GM19023 (cell line): Measurements from ENCODE around the gene TMEM41A.

Source experiments
- ATAC-seq: cut with Tn5 transposase; IDR thresholded peaks from one replicate; pipeline ENCODE4 v1.9.1; 2021; ENCODE audit warnings: mild to moderate bottlenecking, moderate library complexity; ENCODE audit not compliant: unreplicated experiment

The TMEM41A gene

DNA sequence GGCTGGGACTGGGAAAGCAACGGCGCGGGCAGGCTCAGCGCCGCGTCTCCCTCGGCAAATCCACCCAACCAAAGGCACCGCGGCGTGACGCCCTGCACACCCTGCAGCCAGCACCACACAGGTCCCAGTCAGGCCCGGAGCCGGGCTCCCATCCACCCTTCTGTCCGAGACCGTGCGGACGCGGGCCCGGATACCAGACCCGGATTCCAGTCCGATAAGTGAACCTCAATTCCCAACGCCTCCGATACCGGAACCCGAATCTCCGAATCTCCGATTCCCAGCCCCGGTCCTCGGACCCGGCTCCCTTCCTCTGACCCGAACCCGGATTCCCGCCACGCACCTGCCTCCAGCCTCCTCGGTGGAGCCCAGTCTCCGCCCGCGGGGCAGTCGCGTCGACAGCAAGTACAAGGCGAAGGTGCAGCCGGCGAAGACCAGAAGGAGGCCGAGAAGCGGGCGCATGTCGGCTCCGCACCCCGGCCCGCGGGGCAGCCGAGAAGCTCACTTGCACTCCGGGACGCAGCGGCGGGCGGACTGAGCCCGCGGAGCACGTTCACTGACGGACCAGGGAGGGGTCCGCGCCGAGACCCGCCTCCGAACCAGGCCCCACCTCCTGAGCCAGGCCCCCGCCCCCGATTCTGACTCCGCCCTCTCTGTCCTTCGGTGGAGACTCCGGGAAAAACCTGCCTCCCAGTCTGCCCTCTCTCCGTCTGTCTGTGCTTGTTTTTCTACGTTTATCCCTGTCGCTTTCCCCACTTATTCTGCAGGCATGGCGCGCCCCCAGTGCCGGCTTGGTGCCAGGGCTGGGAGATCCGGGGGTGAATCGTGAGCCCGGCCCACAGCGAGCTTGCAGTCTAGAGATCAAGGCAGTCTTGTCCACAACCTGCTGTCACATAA is at the start of gene TMEM41A:
TSS of gene TMEM41A (minus strand) at position 533 of the 894 bp plus-strand sequence. CDS start at position 459, 74 bp downstream.
- ATAC-seq: peak; percentile 98

DNA sequence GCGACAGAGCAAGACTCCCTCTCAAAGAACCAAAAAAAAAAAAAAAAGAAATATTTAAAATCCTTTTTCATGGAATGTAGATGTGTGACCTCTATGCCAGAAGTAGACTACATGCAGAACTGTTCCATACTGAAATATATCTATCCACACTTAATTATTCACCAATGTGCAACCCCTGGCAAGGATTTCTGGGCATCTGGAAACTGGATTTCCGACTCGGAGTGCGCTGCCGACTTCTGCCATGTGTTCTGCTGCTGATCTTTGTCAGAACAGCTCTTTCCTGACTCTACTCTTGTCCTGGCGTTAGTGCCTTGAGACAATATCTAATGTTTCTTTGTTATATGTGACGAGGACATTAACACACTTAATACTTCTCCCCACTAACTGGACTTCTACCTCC is 41.9 kb upstream of the TMEM41A start:
- ATAC-seq: no peak

DNA sequence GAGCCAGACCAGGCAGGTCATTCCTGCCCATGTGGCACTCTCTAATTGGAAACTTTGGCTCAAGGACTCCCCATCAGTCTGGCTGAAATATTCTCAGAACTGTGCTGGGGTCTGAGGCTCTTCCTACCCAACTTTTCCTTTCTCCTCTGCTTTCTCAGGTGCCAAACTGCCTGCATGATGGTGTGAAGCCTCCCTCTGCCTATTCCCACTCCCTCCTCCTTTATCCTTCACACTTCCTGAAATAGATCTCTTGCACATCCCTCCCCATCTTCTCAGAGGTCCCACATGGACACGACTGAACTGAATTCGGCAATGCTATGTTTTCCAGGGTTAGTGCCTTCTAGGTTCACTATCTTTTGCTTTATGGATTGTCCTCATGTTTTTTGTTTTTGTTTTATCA is 41.1 kb upstream of the TMEM41A start:
- no peak for ATAC-seq

DNA sequence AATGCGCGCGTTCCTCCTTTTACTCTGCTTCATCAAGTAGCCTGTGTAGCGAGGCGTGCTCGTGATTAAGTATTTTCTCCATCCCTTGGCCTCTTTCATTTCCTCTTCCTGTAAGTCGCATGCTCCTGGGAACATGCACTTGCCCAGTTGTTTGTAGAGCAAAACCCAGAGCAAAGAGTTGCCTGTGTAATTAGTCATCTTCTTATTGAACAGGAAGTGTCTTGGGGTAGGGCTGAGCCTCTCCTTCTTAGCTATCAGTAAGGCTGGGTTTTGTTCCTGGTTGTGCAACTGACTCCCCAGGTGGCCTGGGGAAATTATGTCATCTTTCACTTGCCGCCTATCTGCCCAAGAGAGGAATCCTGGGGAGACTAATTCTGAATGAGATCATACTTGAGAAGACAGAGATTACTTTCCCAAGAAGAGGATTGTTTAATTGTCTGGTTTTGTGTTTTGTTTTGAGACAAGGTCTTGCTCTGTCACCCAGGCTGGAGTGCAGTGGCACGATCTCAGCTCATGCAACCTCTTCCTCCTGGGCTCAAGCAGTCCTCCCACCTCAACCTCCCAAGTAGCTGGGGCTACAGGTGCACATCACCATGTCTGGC is 38.6 kb upstream of the TMEM41A start:
- ATAC-seq: peak; percentile 98

DNA sequence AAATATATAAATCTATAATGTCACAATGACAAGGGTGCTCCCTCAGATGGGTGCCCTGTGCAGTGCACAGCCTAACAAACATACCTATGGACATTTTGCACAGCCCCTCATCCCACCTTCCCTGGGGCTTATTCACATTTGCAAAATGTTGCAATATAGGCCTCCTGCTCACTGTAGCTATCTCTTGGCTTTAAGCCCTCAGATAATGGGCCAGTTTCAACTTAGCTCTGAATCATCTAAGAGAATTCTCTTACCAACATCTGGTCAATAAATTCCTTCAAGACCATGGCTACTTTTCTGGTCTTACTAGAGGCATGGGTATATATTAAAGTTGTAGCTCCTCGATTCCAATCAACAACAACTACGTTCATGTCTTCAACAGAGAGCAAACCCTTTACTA is 35.7 kb upstream of the TMEM41A start:
- no peak for ATAC-seq

DNA sequence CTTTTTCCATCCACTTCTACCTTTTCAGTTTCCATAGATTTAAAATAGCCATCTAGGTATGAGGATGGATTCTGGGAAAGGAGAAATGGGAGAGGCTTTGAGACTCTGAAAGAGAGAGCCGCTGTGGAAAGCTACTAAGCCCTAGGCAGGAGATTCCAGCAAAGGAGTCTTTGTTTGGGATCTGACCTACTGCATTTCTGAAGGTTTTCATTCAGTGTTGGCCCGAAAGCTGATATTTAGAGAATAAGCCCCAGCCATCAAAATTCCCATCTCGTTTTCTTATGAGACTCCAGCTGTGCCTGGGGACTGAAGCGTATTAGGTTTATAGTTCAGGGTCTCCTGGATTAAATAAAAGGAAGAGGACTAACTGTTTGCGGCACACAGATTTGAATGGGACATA is 34.1 kb upstream of the TMEM41A start:
- ATAC-seq: no peak

DNA sequence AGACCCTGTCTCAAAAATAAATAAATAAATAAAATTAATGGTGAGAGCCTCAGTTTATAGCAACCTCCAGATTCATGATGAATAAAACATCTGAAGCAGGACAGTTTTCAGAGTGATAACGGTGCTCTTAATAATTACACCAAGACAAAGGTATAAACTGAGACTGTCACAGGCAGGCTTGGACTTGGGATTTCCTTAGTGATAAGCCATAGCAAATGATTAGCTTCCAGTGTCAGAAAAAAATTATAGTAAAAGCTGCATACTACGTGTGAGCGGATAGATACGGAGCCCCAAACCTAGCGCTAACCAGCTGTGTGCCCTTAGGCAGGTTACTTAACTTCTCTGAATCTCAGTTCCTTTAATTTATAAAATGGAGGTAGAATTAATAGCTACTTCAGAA is 32.0 kb upstream of the TMEM41A start:
- ATAC-seq: no peak

DNA sequence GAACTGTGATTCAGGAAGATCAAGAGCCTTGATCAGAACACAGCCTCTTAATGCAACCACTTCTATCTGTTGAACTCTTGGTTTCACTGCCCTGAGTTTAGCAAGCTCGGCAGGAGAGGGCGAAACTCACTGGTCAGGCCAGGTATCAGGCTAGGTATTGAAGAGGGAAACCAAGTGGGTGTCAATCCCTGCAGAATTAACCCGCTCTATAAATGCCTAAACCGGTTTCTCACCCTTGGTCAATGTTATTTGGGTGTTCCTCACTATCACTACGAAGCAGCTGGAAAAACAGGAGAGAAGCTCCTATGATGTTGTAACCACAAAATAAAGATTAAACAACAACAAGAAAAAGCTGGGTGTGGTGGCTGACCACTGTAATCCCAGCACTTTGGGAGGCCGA is 29.7 kb upstream of the TMEM41A start:
- ATAC-seq: no peak

DNA sequence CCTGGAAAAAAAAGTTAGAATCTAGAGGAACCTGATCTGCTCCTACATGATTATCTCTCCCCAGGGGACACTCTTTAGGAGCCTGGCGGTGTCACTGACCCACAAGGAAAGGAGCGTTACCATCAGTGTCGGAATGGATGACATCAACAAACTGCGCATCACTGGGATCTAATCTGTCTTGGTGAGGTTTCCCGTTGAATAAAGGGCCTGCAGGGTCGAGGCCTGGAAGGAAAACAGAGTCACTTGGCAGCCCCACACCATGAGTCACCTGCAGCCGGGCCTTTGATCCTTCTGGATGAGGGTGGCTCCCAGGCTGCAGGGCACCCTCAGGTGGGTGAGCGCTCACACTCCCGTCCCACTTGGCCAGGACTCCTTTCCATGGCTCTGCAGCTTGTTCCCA is 28.5 kb upstream of the TMEM41A start:
- ATAC-seq: no peak

DNA sequence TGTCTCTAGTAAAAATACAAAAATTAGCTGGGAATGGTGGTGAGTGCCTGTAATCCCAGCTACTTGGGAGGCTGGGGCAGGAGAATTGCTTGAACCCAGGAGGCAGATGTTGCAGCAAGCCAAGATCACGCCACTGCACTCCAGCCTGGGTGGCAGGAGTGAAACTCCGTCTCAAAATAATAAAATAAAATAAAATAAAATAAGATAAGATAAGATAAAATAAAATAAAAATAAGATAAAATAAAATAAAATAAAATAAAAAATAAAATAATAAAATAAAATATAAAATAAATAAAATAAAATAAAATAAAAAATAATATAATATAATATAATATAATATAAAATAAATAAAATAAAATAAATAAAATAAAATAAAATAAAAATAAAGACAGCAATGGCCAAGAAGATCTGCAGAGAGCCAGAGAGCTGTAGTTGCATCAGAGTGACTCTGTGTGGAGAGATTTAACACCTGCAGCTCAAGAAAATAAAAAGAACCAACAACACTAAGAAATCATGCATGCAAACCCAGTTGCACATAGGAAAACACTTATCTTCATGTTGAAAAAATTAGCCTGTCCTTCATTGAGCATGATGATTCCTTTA is 27.6 kb upstream of the TMEM41A start:
- no peak for ATAC-seq

DNA sequence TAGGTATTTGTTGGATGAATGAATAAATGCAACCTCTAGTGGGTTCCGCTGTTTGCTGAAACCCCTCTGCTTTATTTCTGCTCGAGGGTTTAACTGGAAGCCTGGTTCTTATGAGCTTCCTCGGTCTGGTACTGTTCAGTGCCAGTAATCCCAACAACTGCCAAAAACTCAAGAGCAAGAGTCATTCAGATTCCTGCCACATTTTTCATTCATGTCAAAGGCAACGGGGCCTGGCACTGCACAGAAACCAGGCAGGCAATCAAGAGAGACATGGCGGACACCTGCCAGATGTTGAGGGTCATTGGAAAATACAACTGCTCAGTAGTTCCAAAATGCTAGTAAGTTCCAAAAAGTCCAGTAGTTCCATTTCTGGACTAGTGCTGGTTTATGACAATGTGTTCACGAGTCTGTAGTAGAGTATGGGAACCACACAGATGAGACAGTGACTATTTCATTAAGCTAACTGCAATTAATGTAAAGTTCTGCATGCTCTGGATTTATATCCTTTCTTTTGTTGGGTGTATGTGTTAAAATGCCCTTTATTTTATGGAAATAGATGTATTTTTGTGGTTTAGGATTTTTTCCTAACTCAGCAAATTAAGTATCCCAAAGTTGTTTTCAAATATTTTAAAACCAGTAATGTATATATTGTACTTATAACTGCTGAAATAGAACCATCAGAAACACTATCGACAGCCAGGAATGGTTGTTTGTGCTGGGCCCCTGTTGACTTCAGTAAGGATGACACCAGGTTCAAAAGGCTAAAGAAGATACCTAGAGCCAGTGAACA is 22.7 kb upstream of the TMEM41A start:
- no peak for ATAC-seq

DNA sequence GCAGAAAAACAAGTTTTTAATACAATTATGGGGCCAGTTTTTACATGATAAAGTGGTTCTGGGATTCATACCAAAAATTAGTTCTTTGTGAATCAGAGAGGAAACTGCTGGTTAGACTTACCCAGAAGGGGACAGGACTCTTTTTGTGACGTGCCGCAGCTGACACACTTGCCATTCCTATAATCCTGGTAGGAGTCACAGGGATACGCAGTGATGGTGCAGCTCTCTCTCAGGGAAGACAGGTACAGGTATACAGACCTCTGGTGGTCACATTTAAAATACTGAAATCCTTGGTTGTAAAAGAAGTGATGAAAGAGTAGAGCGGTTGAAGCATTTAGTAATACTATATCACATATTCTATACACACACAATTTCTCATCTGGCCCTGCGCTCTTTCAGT is 20.2 kb upstream of the TMEM41A start:
- ATAC-seq: no peak

DNA sequence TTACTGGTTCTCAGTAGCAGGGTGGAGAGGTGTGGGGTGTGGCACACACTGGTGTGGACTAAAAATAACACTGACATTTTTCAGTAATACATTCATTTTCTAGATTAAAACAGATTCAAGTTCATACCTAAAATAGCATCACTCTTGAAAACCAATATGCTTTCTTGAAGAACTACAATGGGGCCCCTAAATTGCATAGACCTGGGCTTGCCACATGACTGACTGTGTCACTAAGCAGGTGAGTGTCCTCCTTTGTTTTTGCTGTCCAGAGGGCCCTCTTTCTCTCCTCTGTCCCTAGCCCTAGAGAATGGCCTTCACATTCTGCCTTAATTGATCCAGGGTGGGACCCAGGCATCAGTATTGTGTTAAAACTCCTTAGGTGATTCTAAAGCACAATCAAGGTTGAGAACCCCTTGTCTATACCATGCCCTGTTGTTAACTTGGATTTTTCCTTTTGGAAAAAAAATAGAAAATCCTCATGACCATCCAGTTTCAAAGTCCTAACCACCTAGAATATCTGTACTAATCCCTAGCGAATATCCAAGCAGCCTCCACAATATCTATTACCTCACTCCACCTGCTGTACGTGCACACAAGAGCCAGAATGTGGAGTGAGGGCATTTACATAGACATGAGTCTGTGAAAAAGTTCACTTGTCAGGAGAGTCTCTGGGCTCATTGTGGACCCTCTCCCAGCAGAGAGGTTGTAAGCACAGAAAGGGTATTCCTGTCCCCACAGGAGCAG is 18.7 kb upstream of the TMEM41A start:
- no peak for ATAC-seq

DNA sequence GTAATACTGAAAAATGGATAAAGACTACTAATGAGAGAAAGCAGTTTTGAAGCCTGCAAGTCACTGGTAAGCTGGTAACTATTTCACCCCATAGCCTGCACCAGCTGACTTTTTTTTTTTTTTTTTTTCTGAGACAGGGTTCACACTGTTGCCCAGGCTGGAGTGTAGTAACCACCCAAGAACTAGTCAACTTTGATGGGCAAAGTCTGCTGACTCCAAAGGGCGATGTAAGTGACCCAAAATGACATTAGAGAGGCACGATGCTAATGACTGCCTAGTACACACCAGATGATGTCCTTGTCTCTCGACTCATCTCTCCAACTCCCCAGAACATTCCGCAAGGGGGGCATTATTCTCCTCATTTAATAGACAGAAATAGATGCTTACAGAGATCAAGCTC is 12.9 kb upstream of the TMEM41A start:
- ATAC-seq: no peak

DNA sequence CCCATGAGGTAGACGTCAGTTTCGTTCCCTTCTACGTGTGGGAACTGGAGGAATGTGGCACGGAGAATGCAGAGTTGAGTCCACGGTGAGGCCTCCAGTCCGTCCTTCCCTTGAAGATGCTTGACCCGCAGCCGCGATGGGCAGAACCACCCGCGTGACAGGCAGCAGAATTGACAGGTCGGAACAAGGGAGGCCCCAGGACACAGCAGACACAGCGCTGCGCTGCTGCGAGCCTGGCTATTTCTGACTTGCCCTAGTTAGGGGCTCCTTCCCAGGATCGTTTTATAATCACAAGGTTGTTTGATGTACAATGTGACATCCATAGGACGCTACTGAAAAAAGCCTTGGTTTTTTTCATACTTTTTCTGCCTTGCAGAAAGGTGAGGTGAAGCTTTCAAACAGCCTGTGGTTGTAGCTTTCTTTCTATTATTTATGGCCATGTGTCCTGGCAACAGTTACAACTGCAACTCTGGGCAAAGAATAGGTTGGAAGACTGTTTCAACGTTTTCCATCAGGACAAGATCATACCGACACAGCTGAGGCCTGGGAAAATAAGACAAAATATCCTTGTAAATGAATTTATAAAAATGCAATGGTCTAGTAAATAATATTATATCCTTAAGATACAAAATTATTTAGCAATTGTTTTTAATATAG is 9.6 kb upstream of the TMEM41A start:
- ATAC-seq: no peak

DNA sequence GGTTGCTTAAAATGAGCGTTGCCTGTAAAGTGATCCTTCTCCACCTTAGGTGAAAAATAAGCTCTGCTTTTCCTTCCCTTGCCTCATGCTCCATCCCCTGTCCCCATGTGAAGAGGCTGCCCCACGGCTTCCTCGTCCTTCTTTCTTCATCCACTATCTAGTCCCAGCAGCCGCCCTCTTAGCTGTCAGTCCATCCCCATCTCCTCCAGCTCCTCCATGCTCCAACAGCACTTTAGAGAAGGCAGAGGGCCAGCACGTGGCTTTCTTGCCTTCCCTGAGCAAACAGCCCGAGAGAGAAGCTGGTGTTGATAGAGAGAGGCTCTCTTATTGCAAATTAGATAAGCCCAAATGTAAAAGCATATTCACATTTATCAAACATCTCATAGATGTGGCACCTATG is 9.0 kb upstream of the TMEM41A start:
- ATAC-seq: no peak

DNA sequence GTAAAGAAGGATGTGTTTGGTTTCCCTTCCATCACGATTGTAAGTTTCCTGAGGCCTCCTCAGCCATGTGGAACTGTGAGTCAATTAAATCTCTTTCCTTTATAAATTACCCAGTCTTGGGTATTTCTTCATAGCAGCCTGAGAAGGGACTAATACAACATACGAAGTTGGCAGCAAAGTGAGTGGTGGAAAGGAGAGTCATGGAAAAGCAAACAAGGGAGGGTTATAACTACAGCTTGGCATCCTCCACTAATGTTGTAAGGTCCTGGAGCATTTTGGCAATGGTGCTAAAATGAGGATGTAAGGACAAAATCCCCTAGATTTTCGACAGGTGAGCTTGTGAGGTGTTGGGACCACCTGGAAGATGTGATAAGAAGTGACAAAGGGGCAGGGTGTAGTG is 5.8 kb upstream of the TMEM41A start:
- ATAC-seq: no peak

DNA sequence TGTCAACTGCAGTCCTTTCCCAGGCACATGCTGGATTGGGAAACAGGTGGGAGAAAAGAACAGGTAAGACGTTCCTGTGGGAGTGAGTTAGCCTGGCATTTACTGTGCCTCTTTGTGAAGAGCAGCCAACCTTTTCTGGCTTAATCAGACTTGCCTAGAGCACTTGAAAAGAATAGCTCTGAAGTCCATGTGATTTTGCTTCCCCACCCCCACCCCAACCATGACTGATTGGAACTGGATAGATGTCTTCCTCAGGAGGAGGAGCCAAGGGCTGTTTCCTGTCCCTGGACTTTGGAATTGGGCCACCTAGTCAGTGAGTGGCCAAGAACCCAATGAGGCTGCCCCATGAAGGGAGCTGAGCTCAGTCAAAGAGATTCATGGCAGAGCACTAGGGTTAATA is 4.7 kb upstream of the TMEM41A start:
- no peak for ATAC-seq

DNA sequence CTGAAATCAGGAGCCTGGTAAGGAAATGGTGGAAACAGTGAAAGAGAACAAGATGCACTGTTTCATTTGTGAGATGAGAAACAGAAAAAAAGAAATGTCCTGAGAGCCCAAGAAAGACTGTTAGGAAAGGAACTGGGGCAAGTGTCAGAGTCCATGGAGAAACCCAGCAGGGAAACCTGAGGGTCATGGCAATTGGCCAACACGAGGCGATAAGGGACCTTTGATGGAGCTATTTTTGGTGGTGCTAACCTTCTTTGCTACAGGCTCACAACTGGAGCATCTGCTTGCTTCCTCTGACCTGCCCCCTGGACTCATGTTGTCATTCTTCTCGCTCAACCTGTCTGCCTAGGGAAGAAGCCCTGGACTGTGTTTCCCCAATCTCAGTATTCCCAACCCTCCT is 4.2 kb upstream of the TMEM41A start:
- ATAC-seq: no peak

DNA sequence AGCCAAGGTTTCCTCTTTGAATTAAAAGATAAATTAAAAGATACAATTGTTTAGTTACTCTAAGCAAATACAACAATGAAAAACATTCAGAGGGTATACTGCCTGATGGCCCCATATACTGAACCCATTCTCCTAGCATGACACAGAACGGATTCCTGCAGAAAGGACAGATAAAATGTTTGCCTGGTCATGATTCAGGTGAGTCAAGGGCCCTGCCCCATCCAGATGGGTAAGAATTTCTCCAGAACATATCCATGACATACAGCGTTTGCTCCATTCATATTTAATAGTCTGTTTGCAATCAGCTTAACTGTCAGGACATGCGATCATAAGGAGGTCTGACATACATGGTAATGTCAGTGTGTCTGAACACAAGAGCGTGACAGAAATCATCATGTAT is 8.6 kb downstream of the TMEM41A start:
- no peak for ATAC-seq
